Body of pancreas (tissue), 4 donors: Measurements from ENCODE around the gene EMID1. TPM values are rescaled to one million over a fixed set of nuclear protein-coding genes. Genes with fewer than 3 reads are reported as not detected.

Experiments
- ATAC-seq: fragments of 150-250 bp; one replicate; pipeline ENCODE4 v1.9.1; 2016
- DNase-seq, 4 donors: peaks; one replicate each; pipeline ENCODE4 v3.0.0-alpha.2; 2019
- H3K27ac ChIP-seq, 4 donors: fragments of 200-600 bp; sonication (generic); 1 replicate in 3 of 4; 2 replicates in 1 of 4; pipeline versions ENCODE4 v1.5.1 to v1.6.1; 2016 to 2019; ENCODE audit warnings: mild to moderate bottlenecking in 1 of 4, mixed read lengths in 1 of 4, moderate library complexity in 1 of 4
- H3K27me3 ChIP-seq, 2 donors: fragments of 200-600 bp; sonication (generic); one replicate each; pipeline ENCODE4 v1.6.0; 2016; ENCODE audit warnings: mild to moderate bottlenecking in 1 of 2
- H3K36me3 ChIP-seq, 2 donors: fragments of 200-600 bp; sonication (generic); replicated peaks in 1 of 2; 2 replicates each; pipeline ENCODE4 v1.5.1; 2016; ENCODE audit warnings: low read depth in 2 of 2; ENCODE audit not compliant: insufficient read depth in 1 of 2
- H3K4me1 ChIP-seq: fragments of 200-600 bp; sonication (generic); one replicate; pipeline ENCODE4 v1.6.0; 2016
- H3K4me3 ChIP-seq, 2 donors: fragments of 200-600 bp; sonication (generic); 1 replicate in 1 of 2; 2 replicates in 1 of 2; pipeline ENCODE4 v1.5.1; 2016 to 2019
- H3K9me3 ChIP-seq, 3 donors: fragments of 200-600 bp; sonication (generic); 1 replicate in 2 of 3; 2 replicates in 1 of 3; pipeline ENCODE4 v1.5.1; 2016
- CTCF ChIP-seq, 7 experiments: fragments of 450-650 bp in 4 of 7; fragments of 200-600 bp in 3 of 7; sonication (generic) in 3 of 7; IDR thresholded peaks; one replicate each; pipeline ENCODE4 v1.5.1; 2016 to 2019; ENCODE audit warnings: antibody characterized with exemption in 7 of 7
- POLR2A ChIP-seq, 3 donors: fragments of 450-650 bp; IDR thresholded peaks; one replicate each; pipeline ENCODE4 v1.6.1; 2016; ENCODE audit warnings: antibody characterized with exemption in 3 of 3, mild to moderate bottlenecking in 2 of 3
- WGBS, 2 donors: methylation state at CpG; one replicate each; pipeline ENCODE4 v1.1.5; 2017; 5-methylcytosine and 5-hydroxymethylcytosine counted together
- intact Hi-C: fragments of 100-400 bp; cut with DNase I; formaldehyde crosslinking; loops from one replicate; pipeline ENCODE4 v1.15.1; 2023
- total RNA-seq, 2 donors: library from RNA; depleted of rRNA; stranded (reverse); fragments of >200 nt; gene quantifications; one replicate each; pipeline ENCODE4 v1.1.0, GENCODE V29; 2016

Gene EMID1
- total RNA-seq, 2 donors from 2014 or later: 5.9 to 25.9 TPM

DNA sequence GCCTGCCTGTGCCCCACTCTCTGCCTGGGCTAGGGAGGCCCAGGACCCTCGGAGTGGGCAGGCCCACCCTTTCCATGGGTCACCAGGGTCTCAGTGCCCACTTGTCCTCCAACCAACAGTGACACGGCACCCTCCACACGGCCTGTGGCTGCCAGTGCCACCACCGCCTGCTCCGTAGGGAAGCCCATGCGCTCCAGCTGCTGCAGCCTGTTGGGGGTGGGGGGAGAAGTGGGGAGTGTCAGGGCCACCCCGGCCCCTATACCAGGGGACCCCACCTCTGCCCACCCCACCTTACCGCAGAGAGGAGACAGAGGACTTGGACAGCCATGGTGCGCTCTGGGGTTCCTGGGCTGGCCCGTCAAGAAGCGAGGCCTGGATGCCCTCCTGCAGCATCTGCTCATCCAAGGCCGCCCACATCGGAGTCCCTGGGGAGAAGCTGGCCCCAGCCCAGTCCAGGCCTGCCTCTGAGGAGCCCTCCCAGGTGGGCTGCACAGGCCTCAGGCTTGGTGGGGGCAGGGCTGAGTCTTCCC lies 54.4 kb downstream of the EMID1 start:
- no peak overlapping the region for H3K27ac ChIP-seq
- no peaks in the 10 kb centered on the region for H3K9me3 ChIP-seq
- no peaks in the 10 kb centered on the region for H3K27me3 ChIP-seq
- TF ChIP-seq POLR2A (IDR thresholded peaks at IDR 0.05) (no peak), CTCF (IDR thresholded peaks at IDR 0.05) (no peak)
- H3K36me3 ChIP-seq: no peaks in the 10 kb centered on the region
- H3K4me3 ChIP-seq: no peak overlapping the region
- DNase-seq (no peak), ATAC-seq (no peak)
- H3K4me1 ChIP-seq: peaks cover 12% of the 10 kb centered on the region
- intact Hi-C loops: no loop called here
- 89 to 90% methylated on average over 7 to 12 of the region's 13 CpGs for WGBS, 2 donors

- Histone ChIP-seq H3K9me3 (no peaks in the 10 kb centered on the region), H3K4me3 (no peak overlapping the region), H3K4me1 (peaks cover 14% of the 10 kb centered on the region), H3K27me3 (no peaks in the 10 kb centered on the region), H3K27ac (peak overlapping the region in 1 of 4 donors; percentile 13), H3K36me3 (no peaks in the 10 kb centered on the region)
- intact Hi-C loops: no loop called here
- peak in 1 of 4 donors; percentile 86 for DNase-seq
- 79 to 96% methylated on average over 3 to 8 of the region's 17 CpGs for WGBS, 2 donors
- ATAC-seq: no peak
- TF ChIP-seq CTCF (IDR thresholded peaks at IDR 0.05): no peak
- no peak for TF ChIP-seq POLR2A (IDR thresholded peaks at IDR 0.05)
Observed at GRCh38 chr22:29260601-29261315, 55.1 kb downstream of the EMID1 start.

- H3K36me3 ChIP-seq: no peaks in the 10 kb centered on the region
- H3K4me3 ChIP-seq: no peak overlapping the region
- peak; percentile 19 for ATAC-seq
- H3K27me3 ChIP-seq: no peaks in the 10 kb centered on the region
- peaks cover 29% of the 10 kb centered on the region for H3K4me1 ChIP-seq
- peak; percentile 61 to 89 (median 79) for DNase-seq
- no peaks in the 10 kb centered on the region for H3K9me3 ChIP-seq
- 48% methylated on average over 14 of the region's 14 CpGs; no CpG with 5 or more reads in 1 of the 2 donors for WGBS, 2 donors
- peak overlapping the region; percentile 54 to 78 (median 74) for H3K27ac ChIP-seq
- TF ChIP-seq POLR2A (IDR thresholded peaks at IDR 0.05) (peak; percentile 39 to 40 (median 40)), CTCF (IDR thresholded peaks at IDR 0.05) (peak in 1 of 7 experiments; percentile 9)
- intact Hi-C loops: no loop called here
Observed at GRCh38 chr22:29263791-29264276, 58.1 kb downstream of the EMID1 start.

GRCh38 chr22:29265305-29265704 lies 59.6 kb downstream of the EMID1 start:
- no peak for TF ChIP-seq CTCF (IDR thresholded peaks at IDR 0.05)
- no peak for TF ChIP-seq POLR2A (IDR thresholded peaks at IDR 0.05)
- Histone ChIP-seq H3K27ac (peak overlapping the region in 2 of 4 donors; percentile 99 to 100), H3K36me3 (no peaks in the 10 kb centered on the region), H3K4me3 (no peak overlapping the region), H3K4me1 (peaks cover 39% of the 10 kb centered on the region), H3K9me3 (no peaks in the 10 kb centered on the region), H3K27me3 (no peaks in the 10 kb centered on the region)
- WGBS, 2 donors: 92 to 100% methylated on average over 6 of the region's 7 CpGs
- intact Hi-C loops: no loop called here
- DNase-seq (no peak), ATAC-seq (no peak)
